Stimulated activated CD4-positive, alpha-beta T cell treated with anti-CD3 and anti-CD28 coated beads, Interleukin-12 subunit alpha, Interleukin-12 subunit beta, amount 100 ng/mL, for 48 hours (primary cell): ENCODE measurements around the gene ZNF367.
"Not testable (repeated sequence)": the region's sequence is repeated elsewhere in the genome, so short reads cannot be mapped to it uniquely, and the experiment has no call there.

Experiments used
- DNase-seq, 3 donors: peaks; one replicate each; pipeline ENCODE4 v3.0.0-alpha.2; 2020; ENCODE audit warnings: low read depth in 2 of 3, low spot score in 1 of 3

ZNF367 gene

DNA sequence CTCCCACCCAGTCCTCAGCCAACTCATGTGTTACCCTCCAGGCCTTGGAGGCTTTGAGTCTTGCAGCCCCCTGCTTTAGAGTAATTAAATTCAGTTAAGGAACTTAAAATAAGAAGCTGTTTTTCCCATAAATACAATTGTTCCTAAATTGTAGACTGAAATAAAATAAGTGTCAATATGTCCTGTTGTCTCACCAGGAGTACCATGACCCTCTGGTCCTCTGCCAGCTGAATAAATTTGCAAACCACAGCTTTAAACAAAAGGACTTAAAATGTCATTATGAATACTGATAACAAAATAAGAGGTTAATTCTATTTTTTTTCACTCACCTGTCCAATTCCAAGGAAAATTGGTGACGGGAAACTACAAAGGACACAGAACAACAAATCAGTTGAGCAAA, 50.2 kb downstream of the ZNF367 start:
- no peak for DNase-seq

DNA sequence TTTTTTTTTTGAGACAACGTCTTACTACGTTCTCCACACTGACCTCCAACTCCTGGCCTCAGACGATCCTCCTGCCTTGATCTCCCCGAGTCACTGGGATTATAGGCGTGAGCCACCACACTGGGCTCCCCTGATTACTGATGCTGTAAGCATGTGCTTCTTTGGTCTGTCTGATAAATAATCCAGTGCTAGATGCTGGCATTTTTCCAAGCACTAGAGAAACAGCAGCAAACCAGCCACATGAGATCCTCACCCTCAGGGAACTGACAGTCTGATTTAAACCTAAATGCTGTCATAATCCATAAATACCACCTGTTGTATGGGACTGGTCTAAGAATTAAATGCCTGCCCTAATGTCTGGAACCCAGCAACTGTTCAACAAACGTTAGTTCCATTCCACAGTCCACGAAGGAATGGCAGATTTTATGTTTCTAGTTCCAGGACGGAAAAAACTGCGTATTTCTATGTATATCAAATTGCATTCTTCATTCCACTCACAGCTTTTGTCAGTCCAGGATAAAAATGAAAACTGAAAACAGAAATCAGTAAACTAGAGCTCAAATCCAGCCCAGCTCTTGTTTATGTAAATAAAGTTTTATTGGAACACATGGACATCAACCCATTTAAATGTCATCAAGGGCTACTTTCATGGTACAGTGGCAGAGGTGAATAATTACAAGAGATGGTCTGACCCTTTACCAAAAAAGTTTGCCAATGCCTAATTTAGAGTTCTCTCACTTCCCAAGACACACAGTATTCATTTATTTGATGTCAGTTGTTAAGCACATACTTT, 54.8 kb downstream of the ZNF367 start:
- DNase-seq, result no peak

DNA sequence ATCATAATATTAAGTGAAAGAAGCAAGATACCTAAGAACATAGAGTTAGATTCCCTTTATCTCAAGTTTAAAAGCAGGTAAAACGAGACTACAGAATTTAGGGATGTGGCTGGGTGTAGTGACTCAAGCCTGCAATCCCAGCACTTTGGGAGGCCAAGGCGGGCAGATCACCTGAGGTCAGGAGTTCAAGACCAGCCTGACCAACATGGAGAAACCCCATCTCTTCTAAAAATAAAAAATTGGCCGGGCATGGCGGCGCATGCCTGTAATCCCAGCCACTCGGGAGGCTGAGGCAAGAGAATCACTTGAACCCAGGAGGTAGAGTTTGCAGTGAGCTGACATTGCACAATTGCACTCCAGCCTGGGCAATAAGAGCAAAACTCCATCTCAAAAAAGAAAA, 56.1 kb downstream of the ZNF367 start:
- DNase-seq, result not testable (repeated sequence)

DNA sequence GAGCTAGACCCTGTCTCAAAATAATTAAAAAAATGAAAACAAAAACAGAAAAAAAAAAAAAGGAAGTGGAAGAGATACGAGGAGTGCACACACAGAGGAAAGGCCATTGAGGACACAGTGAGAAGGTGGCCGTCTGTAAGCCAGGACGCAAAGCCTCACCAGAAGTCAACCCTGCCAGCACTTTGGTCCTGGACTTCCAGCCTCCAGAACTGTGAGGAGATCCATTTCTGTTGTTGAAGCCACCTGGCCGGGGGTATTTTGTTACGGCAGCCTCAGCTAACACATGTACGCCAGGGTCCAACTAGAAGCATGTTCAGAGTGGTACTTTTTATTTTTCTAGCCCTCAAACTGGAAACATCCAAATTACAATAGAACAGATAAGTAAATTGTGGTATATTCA, 56.5 kb downstream of the ZNF367 start:
- no peak for DNase-seq

DNA sequence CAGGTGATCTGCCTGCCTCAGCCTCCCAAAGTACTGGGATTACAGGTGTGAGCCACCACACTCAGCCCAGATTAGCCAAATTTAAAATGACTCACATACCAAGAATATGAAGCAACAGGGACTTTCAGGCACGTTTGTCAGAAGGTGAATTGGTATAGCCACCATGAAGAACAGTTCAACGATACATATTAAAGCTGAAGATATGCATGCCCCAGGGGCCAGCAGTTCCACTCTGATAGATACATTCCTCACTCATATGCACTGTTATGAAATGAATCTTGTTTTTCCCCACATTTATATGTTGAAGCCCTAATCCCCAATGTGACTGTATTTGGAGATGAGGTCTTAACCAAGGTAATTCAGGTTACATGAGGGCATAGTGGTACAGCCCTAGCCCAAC, 57.2 kb downstream of the ZNF367 start:
- no peak for DNase-seq

DNA sequence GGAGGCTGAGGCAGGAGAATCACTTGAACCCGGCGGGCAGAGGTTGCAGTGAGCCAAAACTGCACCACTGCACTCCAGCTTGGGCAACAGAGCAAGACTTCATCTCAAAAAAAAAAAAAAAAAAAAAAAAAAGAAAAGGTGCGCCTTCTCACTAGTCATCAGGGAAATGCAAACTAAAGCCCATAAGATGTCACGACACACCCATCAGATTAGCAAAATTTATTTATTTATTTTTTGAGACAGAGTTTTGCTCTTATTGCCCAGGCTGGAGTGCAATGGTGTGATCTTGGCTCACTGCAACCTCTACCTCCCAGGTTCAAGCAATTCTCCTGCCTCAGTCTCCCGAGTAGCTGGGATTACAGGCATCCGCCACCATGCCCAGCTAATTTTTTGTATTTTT, 57.6 kb downstream of the ZNF367 start:
- not testable (repeated sequence) for DNase-seq

DNA sequence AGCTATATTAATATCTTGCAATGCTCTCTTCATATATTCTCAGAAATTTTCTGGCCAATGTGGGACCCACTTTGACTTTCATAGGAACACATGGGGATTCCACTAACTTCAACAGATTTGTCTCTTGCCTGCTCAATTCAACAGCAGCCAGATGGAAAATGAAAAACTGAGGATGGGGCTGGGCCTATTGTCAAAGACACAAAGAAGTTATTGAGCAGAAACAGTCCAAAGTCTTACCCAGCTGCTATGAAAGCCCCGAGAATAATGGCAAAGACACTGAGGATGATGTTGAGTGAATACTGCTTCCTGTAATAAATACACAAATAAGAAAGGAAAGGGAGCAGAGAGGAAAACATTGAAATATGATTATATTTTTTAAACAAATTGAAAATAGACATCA, 67.3 kb downstream of the ZNF367 start:
- DNase-seq, result no peak

DNA sequence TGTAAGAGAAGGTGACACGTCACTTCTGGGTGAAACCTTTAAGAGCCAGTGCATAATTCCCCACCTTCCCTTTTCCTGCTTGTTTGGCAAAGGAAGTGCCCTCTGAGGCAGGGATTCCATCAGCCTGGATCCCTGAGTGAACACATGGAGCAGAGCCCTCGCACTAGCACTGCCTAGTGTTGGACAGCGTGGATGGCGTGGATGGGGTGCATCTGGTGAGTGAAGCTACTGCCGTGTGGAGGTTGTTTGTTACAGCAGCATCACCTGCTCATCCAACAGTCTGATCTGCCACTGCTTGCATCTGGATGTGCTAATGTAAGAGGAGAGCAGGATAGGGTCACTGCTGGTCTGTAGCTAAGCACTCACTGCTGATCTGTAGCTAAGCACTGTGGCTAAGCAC, 69.9 kb downstream of the ZNF367 start:
- DNase-seq, result no peak

DNA sequence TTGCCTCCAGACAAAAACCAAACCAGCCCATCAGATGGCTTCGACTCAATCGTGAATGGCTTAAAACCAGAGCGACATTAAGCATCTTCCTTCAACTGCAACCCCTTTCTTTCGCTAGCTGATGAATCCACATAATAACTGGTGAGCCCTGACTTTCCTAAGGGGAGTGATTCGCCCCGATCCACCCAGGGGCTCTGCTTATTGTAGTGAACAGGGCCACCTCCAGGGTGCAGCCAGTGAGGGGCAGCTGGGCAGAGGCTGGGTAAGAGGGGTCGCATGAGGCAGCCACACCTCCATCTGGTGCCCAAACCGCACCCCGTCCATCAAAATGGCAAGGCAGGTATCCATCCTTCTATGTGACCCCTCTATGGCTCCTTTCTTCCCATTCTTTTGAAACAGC, 72.6 kb downstream of the ZNF367 start:
- DNase-seq, result no peak

DNA sequence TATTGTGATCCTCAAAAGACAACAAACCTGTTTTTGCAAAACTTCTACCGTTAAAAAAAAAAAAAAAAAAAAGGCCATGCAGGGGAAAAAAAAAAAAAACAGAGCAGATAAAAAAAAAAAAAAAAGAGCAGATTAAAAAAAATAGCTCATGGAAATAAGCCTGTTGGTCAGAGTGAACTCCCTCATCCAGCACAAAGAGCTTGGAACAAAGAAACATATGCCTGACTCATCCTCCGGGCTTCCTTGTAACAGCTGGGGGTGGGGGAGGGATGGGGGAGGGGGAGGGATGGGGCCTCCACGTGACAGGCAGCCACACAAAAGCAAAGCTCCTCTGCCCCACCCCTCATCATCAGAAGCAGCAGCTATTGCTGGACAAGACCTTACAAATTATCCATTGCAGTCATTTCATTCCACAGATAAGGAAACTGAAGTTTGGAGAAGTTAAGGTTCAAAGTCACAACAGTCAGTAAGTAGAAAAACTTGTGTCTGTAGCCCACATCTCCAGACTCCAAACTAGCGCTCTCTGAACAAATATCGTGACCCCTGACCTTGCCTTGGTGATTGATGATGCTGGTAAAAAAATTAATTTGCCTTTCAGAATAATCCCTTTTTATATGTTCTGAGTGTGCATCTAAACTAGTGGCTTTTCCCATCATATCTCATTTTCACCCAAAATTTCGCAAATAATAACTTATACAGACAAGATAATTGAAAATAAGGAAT, 73.6 kb downstream of the ZNF367 start:
- no peak for DNase-seq

DNA sequence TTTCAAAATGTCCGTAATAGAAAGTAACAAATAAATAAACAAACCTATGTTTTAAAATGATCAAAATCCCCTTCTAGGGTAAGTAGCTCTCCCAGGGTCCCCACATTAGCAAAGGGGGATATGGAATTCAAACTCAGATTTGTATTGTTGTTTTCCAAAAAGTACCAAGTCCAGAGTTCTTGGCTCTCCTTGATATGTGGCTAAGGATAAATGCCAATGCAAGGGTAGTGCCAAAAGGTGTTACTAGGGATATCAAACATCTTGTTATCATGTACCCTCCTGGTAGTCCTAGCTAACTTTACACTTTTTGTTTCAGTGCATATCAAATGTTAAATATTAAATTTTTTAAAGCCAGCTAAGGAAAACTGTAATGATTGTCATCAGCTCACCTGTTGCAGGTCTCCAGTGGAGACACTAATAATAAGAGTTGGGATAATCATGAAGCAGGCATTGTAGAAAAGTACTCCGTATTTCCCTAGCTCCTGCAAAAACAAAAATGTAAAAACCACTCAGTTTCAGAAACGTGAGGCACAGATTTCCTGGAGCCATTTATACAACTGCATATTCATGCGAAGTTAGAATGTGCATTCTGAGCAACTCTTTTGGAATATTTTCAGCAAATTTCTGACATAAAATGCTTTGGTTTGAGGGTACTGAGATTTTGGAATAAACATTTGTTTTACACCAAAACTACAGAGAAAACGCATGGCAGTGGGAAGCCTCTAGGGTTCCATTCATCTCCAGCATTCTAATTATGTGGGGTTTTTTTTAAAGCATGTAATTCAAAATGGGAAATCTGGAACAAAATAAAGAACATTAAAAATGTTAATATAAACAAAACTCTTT, 74.4 kb downstream of the ZNF367 start:
- no peak for DNase-seq

DNA sequence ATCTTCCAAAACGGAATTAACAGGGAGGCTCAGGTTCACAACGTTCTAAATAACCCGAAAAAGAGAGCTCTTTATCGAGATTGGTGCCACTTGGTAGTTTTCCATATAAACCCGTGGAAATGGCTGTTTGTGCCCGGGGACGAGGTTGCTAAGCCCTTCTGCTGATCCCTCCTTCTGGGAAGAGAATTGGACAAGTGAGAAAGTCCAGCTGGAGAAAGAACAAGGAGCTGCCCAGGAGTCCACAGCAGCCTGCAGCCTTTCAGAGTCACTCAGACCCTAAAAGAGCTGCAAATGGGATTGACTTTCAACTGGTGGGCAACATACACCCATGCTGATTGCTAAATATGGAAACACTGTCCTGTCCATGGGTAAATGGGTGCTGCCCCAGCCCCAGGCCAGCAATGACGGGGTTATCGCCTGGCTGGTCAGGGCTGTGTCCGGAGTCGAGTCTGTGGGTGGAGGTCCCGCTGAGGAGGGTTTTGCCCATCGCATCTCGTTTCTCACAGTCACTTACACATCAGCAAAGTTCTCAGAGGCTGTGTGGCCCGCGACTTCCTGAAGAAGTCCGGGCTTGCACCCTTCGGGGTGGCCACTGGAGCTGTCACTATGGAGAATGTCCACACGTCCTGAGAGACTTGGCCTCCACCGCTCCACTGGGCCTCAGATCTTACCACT, 75.5 kb downstream of the ZNF367 start:
- no peak for DNase-seq

DNA sequence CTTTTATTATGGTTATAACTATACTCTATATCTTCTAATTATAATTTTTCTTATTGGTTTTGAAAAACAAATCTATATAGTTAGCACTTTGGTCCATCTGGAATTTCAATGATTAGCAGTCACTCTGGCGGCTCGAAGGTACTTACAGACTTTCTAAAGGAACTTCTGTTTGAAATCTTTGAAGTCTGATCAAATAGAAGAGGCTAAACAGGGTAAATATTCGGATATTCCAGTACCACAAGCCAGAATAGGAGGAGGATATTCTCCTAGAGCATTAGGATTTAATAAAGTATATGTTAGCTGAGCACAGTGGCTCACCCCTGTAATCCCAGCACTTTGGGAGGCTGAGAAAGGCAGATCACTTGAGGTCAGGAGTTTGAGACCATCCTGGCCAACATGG, 77.5 kb downstream of the ZNF367 start:
- no peak for DNase-seq

DNA sequence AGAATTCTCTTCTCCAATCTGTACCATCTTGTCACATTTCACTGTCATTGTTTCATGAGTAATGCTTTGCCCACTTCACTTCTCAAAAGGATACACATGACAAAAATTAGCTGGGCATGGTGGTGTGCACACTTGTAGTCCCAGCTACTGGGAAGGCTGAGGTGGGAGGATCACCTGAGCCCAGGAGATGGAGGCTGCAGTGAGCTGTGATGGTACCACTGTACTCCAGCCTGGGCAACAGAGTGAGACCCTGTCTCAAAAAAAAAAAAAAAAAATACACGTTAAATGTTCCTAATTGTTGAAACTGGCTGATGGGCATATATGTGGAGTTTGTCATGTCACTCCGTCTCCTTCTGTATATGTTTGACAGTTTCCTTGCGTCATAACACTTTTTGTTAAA, 79.9 kb downstream of the ZNF367 start:
- DNase-seq, result no peak
